Hematopoietic multipotent progenitor cell treated with erythropoietin and hydrocortisone succinate and interleukin-3 and kit ligand, for 15 days (in vitro differentiated cells): ENCODE data around the gene DNER.

ENCODE experiments used
- DNase-seq: peaks from one replicate; pipeline ENCODE4 v3.0.0-alpha.2; 2015; ENCODE audit warnings: low spot score

Gene DNER

DNA sequence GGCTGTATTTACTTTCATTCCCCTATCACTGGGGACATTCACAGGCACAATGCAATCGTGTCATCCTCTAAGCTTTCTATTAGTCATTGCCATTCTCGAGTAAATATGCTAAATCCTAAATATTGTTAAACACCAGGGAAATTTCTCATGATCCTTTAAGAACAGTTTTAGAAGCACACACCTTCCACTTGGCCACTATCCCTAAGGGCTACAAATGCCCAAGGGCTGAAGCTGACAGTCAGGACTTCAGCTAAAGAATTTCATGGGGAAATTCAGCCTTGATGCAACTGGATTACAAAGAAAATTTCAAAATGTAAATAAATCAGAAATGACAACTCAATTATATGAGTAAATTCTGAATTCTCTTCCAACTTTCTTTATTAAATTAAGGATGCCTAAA, 280.2 kb downstream of the DNER start:
- no peak for DNase-seq

DNA sequence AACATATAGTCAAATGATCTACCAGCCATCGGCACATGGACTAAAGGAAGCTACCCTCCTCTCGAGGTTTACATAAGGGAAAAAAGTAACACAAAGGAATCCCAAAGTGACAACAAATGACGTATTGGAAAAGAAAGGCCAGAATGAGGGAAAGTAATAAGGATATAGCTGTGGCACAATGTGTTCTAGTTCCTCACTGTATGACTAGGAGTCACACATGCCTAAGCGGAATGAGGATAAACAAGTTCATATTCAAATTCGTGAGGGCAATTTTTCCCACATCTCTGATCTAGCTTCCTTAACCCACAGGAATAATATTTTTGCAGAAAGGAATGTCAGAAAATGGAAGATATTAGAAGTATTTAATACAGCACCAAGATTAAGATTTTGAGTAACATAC, 281.0 kb downstream of the DNER start:
- DNase-seq, result no peak

DNA sequence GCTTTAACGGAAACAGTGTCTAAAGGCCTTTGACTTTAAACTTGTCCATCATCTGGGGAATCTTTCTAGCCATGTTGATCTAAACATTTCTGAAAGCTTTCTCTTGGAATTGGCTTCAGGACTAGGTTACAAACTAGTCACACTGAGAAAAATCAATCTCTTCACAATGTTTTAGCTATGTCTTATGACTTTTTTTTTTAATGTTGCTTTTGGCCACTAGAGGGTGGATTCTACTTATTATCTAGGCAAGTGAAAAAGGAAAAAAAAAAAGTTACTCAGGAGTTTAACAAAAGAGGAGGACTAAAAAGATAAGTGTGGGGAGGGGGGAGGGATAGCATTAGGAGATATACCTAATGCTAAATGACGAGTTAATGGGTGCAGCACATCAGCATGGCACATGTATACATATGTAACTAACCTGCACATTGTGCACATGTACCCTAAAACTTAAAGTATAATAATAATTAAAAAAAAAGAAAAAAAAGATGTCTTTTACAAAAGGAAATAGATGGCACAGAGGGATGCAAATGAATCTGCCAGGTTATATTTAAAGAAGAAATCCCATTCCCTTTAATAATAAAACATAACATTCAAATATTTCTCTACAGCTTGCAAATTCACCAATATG, 282.9 kb downstream of the DNER start:
- no peak for DNase-seq

DNA sequence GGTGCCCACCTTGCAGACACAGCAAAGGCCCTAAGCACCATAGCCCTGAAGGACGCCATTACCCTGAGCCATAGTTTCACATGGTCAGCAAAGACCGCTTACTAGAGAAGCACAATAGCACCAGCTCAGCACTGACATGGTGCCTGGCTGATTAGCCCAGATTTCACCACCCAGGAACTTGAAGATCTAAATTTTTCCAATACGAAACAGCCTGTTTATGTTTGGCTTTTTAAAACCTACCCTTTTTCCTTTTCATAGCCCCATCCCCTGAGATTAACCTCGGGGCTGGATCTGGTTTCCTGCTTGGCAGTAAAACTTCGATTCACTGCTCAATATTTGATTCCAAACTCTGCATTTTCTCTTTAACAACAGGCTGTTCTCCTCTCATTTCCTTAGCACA, 284.8 kb downstream of the DNER start:
- DNase-seq, result no peak

DNA sequence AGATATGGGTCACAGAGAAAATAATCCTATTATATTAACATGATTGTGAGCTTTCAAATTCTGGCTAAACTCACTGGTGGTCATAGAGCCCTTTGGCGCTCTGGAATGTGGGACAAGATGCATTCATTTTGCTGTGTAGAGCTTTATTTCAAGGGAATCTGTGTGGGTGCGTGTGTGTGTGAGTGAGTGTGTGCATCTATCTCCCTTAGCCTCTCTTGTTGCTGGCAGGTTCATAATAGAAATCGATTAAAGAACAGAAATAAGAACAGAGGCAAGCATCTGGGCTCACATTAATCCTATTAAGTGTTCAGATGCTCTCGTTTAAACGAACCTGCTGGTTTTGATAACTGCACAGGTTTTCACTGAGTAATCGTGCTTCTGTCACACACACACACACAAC, 287.9 kb downstream of the DNER start:
- no peak for DNase-seq

DNA sequence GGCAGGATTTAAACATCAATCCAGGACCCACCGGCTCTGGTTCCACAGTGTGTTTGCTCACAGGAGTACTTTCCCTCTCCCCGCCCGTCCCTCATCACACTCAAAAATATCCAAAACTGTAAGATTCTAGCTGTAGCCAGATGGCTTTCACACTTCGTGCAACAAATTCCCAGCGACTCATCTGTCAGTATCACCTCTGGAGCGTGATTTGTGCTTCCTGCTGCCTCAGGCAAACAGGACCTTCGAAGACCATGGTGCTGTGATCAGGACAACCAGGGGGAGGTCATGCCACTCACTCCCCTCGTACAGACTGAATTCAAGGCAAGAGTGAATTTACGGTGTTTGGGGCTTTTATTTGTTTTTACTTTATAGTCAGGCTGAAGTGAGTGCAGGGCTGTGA, 288.8 kb downstream of the DNER start:
- no peak for DNase-seq

DNA sequence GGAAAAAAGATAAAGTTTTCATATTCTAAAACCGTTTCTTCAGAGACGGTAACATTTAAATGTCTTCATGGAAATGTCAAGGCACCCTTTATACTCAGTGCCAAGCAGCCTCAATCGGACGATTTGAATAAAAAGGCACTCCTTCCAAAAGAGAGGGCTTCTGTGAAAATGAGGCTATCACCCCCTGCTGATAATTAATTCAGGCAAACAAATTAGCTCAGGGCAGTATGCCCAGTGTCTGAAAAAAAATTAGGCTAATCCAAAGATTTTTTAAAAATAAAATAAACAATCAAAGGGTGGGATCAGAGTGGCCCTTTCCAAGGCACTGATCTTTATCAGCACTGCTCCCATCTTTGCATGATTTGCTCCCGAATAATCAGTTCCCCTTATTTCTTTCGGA, 292.3 kb downstream of the DNER start:
- no peak for DNase-seq

DNA sequence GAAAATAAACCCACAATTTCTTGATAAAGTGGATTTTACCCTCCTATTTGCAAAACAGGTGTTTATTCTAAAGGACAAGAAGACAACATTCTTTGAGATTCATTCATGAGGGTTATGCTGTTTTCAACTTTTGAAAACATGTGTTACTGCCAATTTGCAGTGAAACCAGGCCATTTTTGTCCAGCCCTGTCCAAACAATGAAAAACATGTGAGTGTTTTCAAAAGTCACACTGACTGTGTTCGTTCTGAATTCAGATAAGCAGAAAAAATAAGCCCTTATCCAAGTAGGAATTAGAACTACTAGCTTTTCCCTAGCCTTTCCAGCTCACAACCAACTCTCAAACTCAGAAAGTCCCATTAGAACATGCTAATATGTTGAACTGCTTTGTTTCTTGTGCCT, 295.2 kb downstream of the DNER start:
- no peak for DNase-seq

DNA sequence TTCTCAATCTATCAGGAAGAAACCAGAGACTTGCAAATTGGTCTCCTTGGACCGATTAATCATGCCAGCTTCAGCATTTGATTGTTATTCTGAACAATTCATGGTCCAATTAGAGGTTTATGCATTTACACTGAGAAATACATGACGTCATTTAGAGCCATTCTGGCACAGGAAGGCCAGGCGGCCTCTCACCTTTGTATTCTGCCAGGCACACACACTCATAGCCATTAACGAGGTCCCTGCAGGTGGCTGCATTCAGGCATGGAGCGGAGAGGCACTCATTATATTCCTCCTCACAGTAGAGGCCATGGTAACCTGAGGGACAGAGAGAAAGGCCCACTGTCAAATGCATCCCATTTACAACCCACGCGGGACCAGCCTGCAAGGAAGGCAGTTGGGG, 296.4 kb downstream of the DNER start:
- DNase-seq, result no peak

DNA sequence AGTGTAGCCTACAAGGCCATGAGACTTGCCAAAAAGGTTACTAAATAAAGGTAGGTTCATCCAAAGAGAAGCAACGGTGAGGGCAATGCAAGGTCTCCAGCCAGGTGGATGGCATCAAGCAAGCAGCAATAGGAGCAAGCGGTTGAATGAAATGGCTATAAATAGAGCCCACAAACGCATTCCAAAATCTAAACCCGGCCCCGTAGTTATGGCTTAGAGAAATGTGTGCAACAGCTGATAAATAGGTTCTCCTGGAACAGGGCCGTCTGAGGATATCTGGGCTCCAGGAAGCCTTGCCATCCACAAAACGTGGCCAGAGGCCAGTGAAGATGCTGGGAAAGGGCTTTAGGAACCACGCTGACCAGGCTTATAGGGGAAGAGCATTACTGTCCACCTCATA, 297.2 kb downstream of the DNER start:
- no peak for DNase-seq

DNA sequence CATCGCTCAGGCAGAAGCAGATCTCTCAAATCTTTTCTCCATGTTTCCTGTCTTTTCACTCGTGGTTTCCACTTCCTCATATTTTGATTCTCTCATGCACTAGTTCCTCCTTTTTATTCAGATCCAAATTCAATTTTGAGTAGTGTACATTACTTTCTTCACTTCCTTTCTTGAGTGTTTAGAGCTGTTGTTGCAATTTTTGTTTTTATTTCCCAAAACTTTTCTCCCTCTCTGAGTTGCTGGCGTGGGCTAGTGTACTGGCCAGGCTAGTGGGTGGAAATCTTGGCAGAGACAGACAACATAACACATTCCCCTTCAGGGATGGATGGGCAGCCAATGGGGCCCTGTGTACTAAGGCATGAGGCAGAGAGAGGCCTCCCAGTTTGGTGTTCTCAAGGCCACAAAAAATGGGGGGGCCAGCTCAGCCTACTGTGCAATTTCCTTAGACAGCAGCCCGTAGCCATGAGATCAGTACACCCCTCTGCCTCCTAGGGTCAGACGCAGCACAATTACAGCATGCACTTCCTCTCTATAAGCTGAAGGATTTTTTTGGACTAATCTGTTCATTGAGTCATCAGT, 298.1 kb downstream of the DNER start:
- DNase-seq, result no peak

DNA sequence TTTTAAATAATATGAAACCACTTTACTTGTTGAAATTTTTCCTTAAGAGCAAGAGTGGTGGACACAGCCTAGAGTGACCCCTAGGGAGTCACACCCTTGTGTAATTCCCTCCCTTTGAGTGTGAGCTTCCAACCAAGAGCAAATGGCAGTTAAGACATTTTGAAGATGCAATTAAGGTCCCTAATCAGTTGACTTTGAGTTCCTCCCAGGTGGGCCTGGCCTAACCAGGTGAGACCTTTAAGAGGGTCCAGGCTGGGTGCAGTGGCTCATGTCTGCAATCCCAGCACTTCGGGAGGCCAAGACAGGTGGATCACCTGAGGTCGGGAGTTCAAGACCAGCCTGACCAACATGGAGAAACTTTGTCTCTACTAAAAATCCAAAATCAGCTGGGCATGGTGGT, 299.7 kb downstream of the DNER start:
- DNase-seq, result no peak

DNA sequence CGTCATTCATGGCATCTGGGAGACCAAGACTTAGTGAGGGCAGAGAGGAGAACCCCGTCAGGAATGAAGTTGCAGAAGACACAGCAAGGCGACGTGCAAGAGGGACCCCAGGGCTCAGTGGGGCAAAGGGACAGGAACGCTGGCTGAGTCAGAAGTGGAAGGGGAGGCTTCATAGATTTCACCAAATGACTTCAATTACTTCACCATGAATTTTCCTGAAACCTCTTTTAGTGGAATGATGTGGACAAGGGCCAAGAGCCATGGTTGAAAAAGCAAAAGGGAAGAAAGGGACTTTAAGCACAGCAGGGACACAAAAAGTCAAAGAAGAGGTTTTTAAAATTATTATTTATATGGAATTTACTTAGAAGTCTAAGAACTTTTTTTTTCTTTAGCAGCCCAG, 301.7 kb downstream of the DNER start:
- no peak for DNase-seq

DNA sequence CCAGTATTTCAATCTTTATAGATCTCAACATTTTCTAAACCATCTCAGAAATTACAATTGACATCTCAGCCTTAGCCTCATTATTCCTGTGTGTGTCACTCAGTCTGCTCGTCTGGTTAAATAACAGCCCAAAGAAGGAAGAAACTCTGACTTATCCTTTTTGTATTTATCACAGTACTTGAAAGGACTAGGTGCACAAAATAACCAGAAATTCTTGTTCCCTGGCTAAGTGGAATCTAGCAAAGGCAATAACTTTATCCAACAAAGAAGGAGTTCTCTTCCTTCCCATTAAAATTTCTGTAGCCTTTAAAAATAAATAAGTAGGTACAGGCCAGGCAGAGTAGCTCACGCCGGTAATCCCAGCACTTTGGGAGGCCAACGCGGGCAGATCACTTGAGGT, 303.4 kb downstream of the DNER start:
- DNase-seq, result no peak

DNA sequence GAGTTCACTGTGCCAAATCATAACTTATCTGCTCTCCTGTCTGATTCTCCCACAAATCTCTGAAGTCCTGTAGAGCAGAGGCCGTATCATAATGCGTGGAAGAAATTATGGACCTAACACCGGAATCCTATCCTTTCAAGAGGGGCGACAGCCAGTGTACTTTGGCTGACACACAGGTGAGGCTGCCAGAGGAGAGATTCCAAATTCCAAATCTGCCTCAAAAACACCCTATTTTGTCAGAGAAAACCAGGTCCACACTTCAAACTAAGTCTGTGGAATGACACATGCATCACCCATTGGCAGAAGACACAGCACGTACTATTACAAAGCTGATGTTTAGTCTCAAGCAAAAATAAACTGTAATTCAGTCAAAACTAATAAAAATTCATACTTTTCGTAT, 304.1 kb downstream of the DNER start:
- no peak for DNase-seq

DNA sequence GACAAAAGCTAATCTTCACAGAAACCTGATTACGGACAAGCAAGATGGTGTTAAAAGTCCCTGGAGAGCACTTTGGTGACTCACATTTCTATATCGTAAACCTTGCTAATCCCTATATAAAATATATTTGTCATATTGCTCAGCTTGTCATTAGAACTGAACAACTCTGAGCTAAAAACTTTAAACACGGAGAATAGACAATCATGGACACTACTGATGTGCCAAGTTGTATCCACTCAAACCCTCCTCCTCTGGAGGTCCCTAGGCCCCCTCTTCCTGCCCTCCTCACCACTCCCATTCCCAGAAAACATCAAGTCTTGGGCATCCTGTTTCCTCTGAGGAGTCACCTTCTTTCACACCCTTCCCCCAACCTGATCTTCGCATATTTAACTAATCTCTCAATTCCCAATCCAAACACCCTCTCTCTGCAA, 304.6 kb downstream of the DNER start:
- DNase-seq, result no peak

DNA sequence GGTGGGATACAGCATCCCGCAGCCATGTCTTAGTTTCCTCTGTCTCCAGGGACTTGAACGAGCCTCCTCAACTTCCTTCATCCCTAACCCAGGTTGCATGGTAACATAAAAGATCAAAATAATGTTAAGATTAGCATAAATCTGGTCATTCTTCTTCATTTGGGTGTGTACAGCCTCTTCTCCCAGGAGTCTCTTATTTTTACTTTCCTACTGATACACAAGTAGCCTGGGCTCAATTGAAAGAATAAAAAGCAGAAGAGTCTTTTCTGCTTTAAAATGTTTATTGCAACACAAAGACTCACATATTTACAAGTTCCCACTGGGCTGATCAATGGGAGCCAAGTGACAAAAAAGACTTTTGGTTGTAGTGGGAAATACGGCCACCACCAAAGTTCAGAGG, 305.4 kb downstream of the DNER start:
- DNase-seq, result no peak

DNA sequence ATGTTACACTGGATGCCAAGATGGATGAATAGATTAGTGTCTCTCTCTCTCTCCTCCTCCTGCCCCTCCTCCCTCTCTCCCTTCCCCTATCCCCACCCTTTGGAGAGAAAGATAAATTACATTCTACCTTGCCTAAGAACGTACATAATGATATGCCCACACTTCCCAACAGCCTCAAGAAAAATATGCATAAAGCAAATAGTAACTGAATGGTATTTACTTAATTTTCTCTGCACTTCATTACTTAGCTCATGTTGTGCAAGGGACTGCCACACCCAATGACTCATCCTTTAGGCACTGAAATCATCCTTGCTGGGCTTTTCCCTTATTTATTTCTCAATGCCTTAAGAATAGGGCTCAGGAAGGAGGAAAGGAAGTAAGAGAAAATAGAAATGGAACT, 306.0 kb downstream of the DNER start:
- no peak for DNase-seq

DNA sequence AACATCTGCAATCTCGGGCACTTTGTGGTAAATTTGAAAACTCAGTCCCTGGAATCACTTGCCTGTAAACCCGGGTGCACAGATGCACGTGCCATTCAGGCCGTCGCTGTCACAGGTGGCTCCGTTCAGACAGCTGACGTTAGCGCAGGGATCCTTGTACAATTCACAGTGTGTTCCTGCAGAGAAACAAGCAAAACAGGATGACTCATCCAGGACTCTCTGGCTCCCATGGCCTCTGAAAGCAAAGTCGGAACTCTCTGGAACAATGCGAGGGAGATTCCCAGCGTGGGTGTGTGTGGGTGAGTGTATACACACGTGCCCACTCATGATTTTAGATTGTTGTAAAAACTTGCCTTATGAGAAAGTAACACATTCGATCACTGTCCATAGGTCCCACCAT, 307.2 kb downstream of the DNER start:
- no peak for DNase-seq

DNA sequence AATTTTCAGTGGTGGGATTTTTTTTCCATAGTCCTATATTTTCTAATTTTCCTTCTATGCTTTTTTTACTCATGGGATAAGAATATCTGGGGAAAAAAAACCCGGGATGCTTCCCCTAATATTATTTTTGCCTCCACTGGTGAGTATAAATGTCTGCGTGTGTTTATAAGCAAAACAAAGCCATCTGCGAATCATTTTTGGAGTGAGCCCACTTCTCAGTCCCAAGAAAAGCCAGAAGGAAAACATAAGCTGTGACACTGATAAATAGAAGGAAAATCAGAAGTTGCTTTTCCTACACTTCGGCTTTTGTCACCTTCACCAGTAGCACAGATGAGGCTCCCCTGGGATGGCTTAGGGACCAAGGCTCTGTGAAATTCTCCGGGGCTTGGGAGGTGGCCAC, 308.6 kb downstream of the DNER start:
- DNase-seq, result no peak

DNA sequence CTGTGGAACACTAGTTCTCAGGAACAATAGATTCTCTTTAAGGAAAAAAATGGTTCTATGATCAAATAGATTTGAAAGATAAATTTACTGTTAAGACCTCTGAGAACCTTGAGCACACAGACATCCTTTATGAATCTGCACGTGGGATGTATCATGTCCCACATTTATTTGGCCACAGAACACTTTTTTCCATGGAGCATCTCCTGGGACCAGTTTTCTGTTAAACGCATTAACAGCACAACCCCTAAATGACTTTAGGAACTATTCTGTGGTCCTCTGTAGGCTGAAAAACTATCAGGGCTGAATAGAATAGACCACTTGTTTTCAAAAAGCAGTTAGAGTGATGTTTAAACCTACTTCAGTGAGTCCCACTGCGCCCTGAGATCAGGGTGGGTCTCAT, 311.1 kb downstream of the DNER start:
- DNase-seq, result no peak

DNA sequence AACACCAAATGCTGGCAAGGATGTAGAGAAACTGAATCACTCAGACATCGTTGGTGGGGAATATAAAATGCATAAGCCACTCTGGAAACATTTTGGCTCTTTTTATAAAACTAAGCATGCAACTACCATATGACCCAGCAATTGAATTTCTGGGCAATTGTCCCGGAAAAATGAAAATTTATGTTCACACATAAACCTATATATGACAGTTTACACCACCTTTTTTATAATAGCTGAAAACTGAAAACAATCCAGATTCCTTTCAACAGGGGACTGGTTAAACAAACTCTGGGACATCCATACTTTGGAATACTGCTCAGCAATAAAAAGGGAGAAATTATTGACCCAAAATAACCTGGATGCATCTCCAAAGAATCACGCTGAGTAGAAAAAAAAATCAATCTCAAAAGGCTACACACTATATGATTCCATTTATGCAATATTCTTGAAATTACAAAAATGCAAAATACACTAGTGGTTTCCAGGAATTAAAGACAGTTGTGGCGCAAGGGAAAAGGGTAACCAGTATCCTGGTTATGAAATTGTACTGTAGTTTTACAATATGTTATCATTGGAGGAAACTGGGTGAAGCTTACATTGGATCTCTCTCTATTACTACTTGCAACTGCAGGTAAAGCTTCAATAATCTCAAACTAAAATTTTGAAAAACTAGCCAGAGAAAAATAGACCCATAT, 313.0 kb downstream of the DNER start:
- DNase-seq, result no peak

DNA sequence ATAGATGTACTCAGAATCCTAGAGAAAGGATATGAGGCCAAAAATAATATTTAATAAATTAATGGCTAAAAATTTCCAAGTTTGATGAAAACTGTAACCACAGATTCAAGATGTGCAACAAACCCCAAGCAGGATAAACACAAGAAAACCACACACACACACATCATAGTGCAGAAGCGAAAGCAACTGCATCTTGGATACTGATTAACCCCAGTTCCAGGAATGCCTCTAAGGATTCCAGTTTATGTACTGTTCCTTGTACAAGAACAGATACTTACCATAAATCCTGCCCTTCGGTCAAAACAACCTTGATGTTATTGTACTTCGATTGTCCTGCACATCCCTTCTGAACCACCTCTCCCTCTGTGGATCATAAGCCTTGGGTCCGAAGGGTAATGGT, 320.4 kb downstream of the DNER start:
- no peak for DNase-seq

DNA sequence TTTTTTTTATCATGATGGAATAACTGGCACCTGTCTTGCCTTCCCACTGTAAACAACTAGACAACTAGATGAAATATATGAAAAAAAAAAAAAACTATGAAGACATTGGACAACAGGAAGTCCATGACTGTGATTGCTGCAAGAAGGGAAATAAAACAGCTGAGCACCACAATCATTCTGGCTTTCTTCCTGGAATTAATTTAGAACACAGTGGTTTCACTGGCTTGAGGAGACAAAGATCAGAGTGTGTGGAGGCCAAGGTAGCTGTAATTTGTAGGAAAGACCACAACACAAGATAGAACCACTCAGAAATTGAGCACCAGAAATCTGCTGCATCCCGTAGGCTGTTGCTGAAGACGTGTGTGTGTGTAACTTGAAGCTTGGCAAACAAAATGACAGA, 322.2 kb downstream of the DNER start:
- DNase-seq, result no peak
